GM12878 (cell line): ENCODE results near the gene NDUFS4. TPM values are rescaled to one million over a fixed set of nuclear protein-coding genes. Genes with fewer than 3 reads are reported as not detected.

ENCODE experiments used
- BHLHE40 ChIP-seq, 2 experiments: fragments of 450-650 bp in 1 of 2; IDR thresholded peaks; 2 replicates each; pipeline ENCODE4 v1.6.1; 2011 to 2017; ENCODE audit warnings: low read depth in 2 of 2, borderline replicate concordance in 1 of 2, improper control_type of control experiment in 1 of 2, low read length in 1 of 2, mild to moderate bottlenecking in 1 of 2
- CBFB ChIP-seq: IDR thresholded peaks from 2 replicates; pipeline ENCODE4 v1.6.1; 2016; ENCODE audit warnings: antibody characterized with exemption, low read depth
- DPF2 ChIP-seq: fragments of 450-650 bp; IDR thresholded peaks from 2 replicates; pipeline ENCODE4 v1.6.1; 2017; ENCODE audit warnings: mild to moderate bottlenecking
- HDAC2 ChIP-seq: fragments of 200-600 bp; sonication (generic); IDR thresholded peaks from 2 replicates; pipeline ENCODE4 v1.6.1; 2017
- KLF5 ChIP-seq: fragments of 450-650 bp; IDR thresholded peaks from 2 replicates; pipeline ENCODE4 v1.6.1; 2014; ENCODE audit warnings: mild to moderate bottlenecking; ENCODE audit not compliant: partially characterized antibody
- MXI1 ChIP-seq: fragments of 150-350 bp; IDR thresholded peaks from 2 replicates; pipeline ENCODE4 v1.6.1; 2011; ENCODE audit warnings: low read depth, mild to moderate bottlenecking, inconsistent platforms, low read length, improper control_type of control experiment
- NFYA ChIP-seq: IDR thresholded peaks from 2 replicates; pipeline ENCODE4 v1.6.1; 2011; ENCODE audit warnings: low read depth, mild to moderate bottlenecking, low read length, improper control_type of control experiment, borderline replicate concordance
- POU2F2 ChIP-seq: IDR thresholded peaks from 3 replicates; pipeline ENCODE4 v1.6.1; 2011; ENCODE audit warnings: low read depth, mild to moderate bottlenecking, low read length, borderline replicate concordance
- SMAD5 ChIP-seq: IDR thresholded peaks from 2 replicates; pipeline ENCODE4 v1.6.1; 2016; ENCODE audit warnings: antibody characterized with exemption, low read depth
- YY1 ChIP-seq: IDR thresholded peaks from 2 replicates; pipeline ENCODE4 v1.6.1; 2011; ENCODE audit warnings: low read depth, mild to moderate bottlenecking, low read length
- ZNF384 ChIP-seq: IDR thresholded peaks from 2 replicates; pipeline ENCODE4 v1.6.1; 2012; ENCODE audit warnings: low read depth, mild to moderate bottlenecking, low read length, improper control_type of control experiment, borderline replicate concordance
- ZZZ3 ChIP-seq: IDR thresholded peaks from 2 replicates; pipeline ENCODE4 v1.6.1; 2011; ENCODE audit warnings: low read depth; ENCODE audit not compliant: control insufficient read depth, insufficient read length
- polyA plus RNA-seq, 11 experiments: library from polyadenylated mRNA; depleted of rRNA in 4 of 11; unstranded in 6 of 11; stranded (reverse) in 5 of 11; fragments of >200 nt; fragmentation: Nextera tagmentation in 4 of 11; fragmentation: Illumina TruSeq in 1 of 11; extraction: Ambion mirVana in 4 of 11; extraction: Trizol in 1 of 11; gene quantifications; 1 replicate in 1 of 11; 2 replicates in 10 of 11; pipeline versions ENCODE4 v1.2.1 to v1.2.3, GENCODE V29; 2011 to 2016; ENCODE audit warnings: inconsistent platforms in 2 of 11, missing spikeins in 2 of 11, low read depth in 1 of 11
- total RNA-seq, 4 experiments: library from RNA; depleted of rRNA in 3 of 4; stranded (reverse); fragments of >200 nt in 3 of 4; fragmentation: Illumina TruSeq in 1 of 4; extraction: Trizol in 1 of 4; gene quantifications; 2 replicates each; pipeline versions ENCODE4 v1.2.1 to v1.2.3, GENCODE V29; 2013 to 2021
- TF ChIP-seq, protein P1 (sequence below): fragments of 450-650 bp; IDR thresholded peaks from 2 replicates; pipeline ENCODE4 v1.6.1; 2016; ENCODE audit warnings: mild to moderate bottlenecking
- TF ChIP-seq, protein P2 (sequence below): fragments of 150-350 bp; IDR thresholded peaks from 2 replicates; pipeline ENCODE4 v1.6.1; 2014; ENCODE audit warnings: mild to moderate bottlenecking, low read depth, low read length
- TF ChIP-seq, protein P3 (sequence below): IDR thresholded peaks from 2 replicates; pipeline ENCODE4 v1.6.1; 2012; ENCODE audit warnings: low read length, inconsistent platforms
- TF ChIP-seq, protein P4 (sequence below), 3 experiments: IDR thresholded peaks in 2 of 3; conservative IDR thresholded peaks in 1 of 3; 2 replicates each; pipeline ENCODE4 v1.5.1; 2011; ENCODE audit warnings: low read depth in 3 of 3, low read length in 3 of 3, mild to moderate bottlenecking in 3 of 3, control low read depth in 2 of 3, moderate library complexity in 2 of 3, inconsistent platforms in 1 of 3, mixed read lengths in 1 of 3; ENCODE audit not compliant: control insufficient read depth in 2 of 3, insufficient read depth in 1 of 3; ENCODE audit errors: extremely low read depth in 1 of 3
- TF ChIP-seq, protein P5 (sequence below): IDR thresholded peaks from 2 replicates; pipeline ENCODE4 v1.6.1; 2012; ENCODE audit warnings: mild to moderate bottlenecking, low read depth, low read length
- TF ChIP-seq, protein P6 (sequence below): IDR thresholded peaks from 2 replicates; pipeline ENCODE4 v1.6.1; 2012; ENCODE audit warnings: low read depth, low read length, improper control_type of control experiment

NDUFS4 gene
- total and polyA plus RNA-seq, 10 of the 15 experiments (the other 5 are each of a cell fraction or from before 2014, with no cell fraction given): 69.9 to 366 (median 114) TPM

DNA sequence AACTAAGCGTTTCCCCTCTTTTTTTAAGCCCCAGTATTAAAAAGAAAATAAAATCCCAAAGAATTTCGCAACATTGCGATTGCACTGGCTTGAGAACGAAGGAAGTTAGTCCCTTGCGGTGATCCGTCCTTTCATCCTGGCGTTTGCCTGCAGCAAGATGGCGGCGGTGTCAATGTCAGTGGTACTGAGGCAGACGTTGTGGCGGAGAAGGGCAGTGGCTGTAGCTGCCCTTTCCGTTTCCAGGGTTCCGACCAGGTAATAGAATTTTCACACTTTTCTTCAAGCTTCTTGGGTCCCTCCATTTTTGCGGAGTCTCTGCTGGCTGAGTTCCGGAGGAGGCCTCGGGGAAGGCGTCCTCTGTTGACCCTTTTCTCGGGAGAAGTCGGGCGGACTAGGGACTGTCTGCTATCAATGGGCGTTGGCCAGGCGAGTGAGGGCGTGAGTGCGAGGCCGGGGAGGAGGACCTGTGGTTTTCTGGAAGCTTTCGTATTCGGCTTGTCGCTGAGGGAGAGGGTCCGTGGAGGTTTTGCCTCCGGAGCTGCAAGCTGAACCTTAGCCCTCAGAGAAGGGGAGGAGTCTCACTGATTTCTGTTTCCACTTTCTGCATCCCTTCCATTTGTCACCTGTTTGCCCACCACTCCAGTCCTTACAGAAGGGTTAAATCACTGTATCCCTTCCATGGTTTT is at the start of gene NDUFS4 (continued):
- TF ChIP-seq, protein P1, sequence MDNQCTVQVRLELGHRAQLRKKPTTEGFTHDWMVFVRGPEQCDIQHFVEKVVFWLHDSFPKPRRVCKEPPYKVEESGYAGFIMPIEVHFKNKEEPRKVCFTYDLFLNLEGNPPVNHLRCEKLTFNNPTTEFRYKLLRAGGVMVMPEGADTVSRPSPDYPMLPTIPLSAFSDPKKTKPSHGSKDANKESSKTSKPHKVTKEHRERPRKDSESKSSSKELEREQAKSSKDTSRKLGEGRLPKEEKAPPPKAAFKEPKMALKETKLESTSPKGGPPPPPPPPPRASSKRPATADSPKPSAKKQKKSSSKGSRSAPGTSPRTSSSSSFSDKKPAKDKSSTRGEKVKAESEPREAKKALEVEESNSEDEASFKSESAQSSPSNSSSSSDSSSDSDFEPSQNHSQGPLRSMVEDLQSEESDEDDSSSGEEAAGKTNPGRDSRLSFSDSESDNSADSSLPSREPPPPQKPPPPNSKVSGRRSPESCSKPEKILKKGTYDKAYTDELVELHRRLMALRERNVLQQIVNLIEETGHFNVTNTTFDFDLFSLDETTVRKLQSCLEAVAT: peak; percentile 70
- TF ChIP-seq, protein P2, sequence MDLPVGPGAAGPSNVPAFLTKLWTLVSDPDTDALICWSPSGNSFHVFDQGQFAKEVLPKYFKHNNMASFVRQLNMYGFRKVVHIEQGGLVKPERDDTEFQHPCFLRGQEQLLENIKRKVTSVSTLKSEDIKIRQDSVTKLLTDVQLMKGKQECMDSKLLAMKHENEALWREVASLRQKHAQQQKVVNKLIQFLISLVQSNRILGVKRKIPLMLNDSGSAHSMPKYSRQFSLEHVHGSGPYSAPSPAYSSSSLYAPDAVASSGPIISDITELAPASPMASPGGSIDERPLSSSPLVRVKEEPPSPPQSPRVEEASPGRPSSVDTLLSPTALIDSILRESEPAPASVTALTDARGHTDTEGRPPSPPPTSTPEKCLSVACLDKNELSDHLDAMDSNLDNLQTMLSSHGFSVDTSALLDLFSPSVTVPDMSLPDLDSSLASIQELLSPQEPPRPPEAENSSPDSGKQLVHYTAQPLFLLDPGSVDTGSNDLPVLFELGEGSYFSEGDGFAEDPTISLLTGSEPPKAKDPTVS: no peak
- TF ChIP-seq HDAC2 (no peak), NFYA (no peak), DPF2 (no peak), BHLHE40 (IDR thresholded peaks at IDR 0.05; ENCODE audit: borderline replicate concordance in 1 of 2, low read depth in 2 of 2, low read length in 1 of 2) (no peak), CBFB (peak; percentile 49; the same call in 1 of the 2 replicates), SMAD5 (peak; percentile 70; the same call in 1 of the 2 replicates), POU2F2 (peak; percentile 63; the same call in 1 of the 3 replicates), YY1 (peak; percentile 98), ZZZ3 (no peak), KLF5 (peak; percentile 67), MXI1 (no peak), ZNF384 (no peak)
- TF ChIP-seq, protein P3, sequence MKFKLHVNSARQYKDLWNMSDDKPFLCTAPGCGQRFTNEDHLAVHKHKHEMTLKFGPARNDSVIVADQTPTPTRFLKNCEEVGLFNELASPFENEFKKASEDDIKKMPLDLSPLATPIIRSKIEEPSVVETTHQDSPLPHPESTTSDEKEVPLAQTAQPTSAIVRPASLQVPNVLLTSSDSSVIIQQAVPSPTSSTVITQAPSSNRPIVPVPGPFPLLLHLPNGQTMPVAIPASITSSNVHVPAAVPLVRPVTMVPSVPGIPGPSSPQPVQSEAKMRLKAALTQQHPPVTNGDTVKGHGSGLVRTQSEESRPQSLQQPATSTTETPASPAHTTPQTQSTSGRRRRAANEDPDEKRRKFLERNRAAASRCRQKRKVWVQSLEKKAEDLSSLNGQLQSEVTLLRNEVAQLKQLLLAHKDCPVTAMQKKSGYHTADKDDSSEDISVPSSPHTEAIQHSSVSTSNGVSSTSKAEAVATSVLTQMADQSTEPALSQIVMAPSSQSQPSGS: no peak
- TF ChIP-seq, protein P4, sequence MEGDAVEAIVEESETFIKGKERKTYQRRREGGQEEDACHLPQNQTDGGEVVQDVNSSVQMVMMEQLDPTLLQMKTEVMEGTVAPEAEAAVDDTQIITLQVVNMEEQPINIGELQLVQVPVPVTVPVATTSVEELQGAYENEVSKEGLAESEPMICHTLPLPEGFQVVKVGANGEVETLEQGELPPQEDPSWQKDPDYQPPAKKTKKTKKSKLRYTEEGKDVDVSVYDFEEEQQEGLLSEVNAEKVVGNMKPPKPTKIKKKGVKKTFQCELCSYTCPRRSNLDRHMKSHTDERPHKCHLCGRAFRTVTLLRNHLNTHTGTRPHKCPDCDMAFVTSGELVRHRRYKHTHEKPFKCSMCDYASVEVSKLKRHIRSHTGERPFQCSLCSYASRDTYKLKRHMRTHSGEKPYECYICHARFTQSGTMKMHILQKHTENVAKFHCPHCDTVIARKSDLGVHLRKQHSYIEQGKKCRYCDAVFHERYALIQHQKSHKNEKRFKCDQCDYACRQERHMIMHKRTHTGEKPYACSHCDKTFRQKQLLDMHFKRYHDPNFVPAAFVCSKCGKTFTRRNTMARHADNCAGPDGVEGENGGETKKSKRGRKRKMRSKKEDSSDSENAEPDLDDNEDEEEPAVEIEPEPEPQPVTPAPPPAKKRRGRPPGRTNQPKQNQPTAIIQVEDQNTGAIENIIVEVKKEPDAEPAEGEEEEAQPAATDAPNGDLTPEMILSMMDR (IDR thresholded peaks at IDR 0.05 in 2 of 3, conservative IDR thresholded peaks at IDR 0.05 in 1 of 3; ENCODE audit: control insufficient read depth in 2 of 3, extremely low read depth in 1 of 3, insufficient read depth in 1 of 3, low read depth in 3 of 3, low read length in 3 of 3): no peak
- TF ChIP-seq, protein P5, sequence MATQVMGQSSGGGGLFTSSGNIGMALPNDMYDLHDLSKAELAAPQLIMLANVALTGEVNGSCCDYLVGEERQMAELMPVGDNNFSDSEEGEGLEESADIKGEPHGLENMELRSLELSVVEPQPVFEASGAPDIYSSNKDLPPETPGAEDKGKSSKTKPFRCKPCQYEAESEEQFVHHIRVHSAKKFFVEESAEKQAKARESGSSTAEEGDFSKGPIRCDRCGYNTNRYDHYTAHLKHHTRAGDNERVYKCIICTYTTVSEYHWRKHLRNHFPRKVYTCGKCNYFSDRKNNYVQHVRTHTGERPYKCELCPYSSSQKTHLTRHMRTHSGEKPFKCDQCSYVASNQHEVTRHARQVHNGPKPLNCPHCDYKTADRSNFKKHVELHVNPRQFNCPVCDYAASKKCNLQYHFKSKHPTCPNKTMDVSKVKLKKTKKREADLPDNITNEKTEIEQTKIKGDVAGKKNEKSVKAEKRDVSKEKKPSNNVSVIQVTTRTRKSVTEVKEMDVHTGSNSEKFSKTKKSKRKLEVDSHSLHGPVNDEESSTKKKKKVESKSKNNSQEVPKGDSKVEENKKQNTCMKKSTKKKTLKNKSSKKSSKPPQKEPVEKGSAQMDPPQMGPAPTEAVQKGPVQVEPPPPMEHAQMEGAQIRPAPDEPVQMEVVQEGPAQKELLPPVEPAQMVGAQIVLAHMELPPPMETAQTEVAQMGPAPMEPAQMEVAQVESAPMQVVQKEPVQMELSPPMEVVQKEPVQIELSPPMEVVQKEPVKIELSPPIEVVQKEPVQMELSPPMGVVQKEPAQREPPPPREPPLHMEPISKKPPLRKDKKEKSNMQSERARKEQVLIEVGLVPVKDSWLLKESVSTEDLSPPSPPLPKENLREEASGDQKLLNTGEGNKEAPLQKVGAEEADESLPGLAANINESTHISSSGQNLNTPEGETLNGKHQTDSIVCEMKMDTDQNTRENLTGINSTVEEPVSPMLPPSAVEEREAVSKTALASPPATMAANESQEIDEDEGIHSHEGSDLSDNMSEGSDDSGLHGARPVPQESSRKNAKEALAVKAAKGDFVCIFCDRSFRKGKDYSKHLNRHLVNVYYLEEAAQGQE: peak; percentile 25; the same call in 1 of the 2 replicates
- TF ChIP-seq, protein P6, sequence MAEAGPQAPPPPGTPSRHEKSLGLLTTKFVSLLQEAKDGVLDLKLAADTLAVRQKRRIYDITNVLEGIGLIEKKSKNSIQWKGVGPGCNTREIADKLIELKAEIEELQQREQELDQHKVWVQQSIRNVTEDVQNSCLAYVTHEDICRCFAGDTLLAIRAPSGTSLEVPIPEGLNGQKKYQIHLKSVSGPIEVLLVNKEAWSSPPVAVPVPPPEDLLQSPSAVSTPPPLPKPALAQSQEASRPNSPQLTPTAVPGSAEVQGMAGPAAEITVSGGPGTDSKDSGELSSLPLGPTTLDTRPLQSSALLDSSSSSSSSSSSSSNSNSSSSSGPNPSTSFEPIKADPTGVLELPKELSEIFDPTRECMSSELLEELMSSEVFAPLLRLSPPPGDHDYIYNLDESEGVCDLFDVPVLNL: no peak
